H7 (cell line): Measurements from ENCODE around the gene JAG1. TPM values are rescaled to one million over a fixed set of nuclear protein-coding genes. Genes with fewer than 3 reads are reported as not detected.
"Not testable (repeated sequence)": the region's sequence is repeated elsewhere in the genome, so short reads cannot be mapped to it uniquely, and the experiment has no call there.

Experiments used
- DNase-seq: peaks from one replicate; pipeline ENCODE4 v3.0.0; 2012
- H3K27me3 ChIP-seq: 2 replicates; pipeline ENCODE4 v1.6.0; 2011; ENCODE audit warnings: mild to moderate bottlenecking, low read length; ENCODE audit not compliant: control insufficient read depth, insufficient read depth
- H3K36me3 ChIP-seq: replicated peaks from 2 replicates; pipeline ENCODE4 v1.5.1; 2011; ENCODE audit warnings: low read length; ENCODE audit not compliant: control insufficient read depth, insufficient read depth
- H3K4me3 ChIP-seq: 2 replicates; pipeline ENCODE4 v1.5.1; 2011; ENCODE audit warnings: low read depth, mild to moderate bottlenecking, control low read depth, low read length, moderate library complexity; ENCODE audit not compliant: insufficient read depth
- total RNA-seq: library from RNA; depleted of rRNA; stranded (reverse); fragments of >200 nt; shearing (Covaris generic); gene quantifications from 2 replicates; pipeline ENCODE4 v1.2.3, GENCODE V29; 2014; rRNA removed

The JAG1 gene
- total RNA-seq, 1 experiment from 2014 or later, result 21.9 TPM

DNA sequence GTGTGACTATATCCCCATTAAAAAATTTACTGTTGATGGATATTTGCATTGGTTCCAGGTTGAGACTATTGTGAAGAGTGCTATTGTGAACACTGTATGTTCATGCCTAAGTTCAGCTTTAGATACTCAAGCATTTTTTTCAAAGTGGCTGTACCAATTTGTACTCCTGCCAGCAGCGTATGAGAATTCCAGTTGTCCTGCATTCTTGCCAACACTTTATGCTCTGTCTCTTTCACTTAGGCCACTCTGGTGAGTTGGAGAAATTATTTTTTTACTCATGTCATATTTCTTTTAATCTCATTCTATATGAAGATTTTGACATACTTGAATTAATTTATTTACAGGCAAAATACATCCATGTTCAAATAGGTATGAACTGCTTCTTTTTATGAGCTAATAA lies 76.2 kb downstream of the JAG1 start:
- H3K27me3 ChIP-seq, result no peaks in the 10 kb centered on the region
- no peak for DNase-seq
- no peaks in the 10 kb centered on the region for H3K36me3 ChIP-seq
- no peak overlapping the region for H3K4me3 ChIP-seq

- H3K36me3 ChIP-seq, result no peaks in the 10 kb centered on the region
- DNase-seq, result no peak
- H3K4me3 ChIP-seq, result no peak overlapping the region
- H3K27me3 ChIP-seq, result no peaks in the 10 kb centered on the region
Observed at GRCh38 chr20:10596710-10597121, 77.1 kb downstream of the JAG1 start.

DNA sequence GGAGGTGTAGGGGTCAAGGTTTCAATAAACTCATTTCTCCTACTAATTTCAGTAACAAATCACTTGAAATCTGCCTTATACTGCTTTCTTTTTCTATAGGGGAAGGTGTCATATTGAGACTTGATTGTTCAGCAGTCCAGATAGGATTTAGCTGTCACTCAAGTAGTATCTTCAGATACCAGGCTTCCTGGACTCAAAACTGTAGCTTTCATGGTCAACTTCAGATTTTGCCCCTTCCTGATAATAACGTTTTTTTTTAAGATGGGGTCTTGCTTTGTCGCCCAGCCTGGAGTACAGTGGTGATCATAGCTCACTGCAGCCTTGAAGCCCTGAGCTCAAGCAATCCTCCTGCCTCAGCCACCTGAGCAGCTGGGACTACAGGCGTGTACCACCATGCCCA lies 77.8 kb downstream of the JAG1 start:
- Histone ChIP-seq H3K27me3 (no peaks in the 10 kb centered on the region), H3K36me3 (no peaks in the 10 kb centered on the region), H3K4me3 (no peak overlapping the region)
- no peak for DNase-seq

- H3K27me3 ChIP-seq, result no peaks in the 10 kb centered on the region
- no peaks in the 10 kb centered on the region for H3K36me3 ChIP-seq
- H3K4me3 ChIP-seq, result no peak overlapping the region
- DNase-seq, result no peak
Observed at GRCh38 chr20:10595266-10595665, 78.5 kb downstream of the JAG1 start.

DNA sequence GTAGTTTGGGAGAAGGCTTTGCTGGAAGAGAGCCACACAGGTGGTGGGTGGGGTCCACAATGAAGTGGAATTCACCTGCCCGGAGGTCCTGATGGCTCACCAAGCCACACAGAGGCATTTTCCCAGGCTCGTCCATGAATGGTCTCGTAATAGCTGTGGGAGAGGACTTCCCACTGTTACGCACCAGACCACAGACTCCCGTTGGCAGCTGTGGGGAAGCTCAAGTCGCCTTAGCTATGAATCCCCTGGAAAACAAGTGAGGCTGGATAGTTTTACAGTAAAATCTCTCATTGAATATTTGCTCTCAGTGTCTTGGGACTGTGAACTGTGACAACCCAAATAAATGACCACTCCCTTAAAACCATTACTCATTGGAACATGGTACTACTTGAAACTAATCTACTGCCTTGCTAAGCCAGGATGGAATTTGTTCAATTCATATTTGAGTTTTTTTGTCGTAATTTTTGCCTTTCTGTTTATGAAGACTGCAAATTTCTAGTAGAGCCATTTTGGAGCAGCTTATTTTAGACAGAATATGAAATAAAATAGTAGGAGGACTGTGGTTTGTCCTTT lies 79.4 kb downstream of the JAG1 start:
- no peaks in the 10 kb centered on the region for H3K36me3 ChIP-seq
- no peaks in the 10 kb centered on the region for H3K27me3 ChIP-seq
- H3K4me3 ChIP-seq, result no peak overlapping the region
- DNase-seq, result no peak

GRCh38 chr20:10591946-10592521 lies 81.8 kb downstream of the JAG1 start:
- no peaks in the 10 kb centered on the region for H3K36me3 ChIP-seq
- DNase-seq, result no peak

DNA sequence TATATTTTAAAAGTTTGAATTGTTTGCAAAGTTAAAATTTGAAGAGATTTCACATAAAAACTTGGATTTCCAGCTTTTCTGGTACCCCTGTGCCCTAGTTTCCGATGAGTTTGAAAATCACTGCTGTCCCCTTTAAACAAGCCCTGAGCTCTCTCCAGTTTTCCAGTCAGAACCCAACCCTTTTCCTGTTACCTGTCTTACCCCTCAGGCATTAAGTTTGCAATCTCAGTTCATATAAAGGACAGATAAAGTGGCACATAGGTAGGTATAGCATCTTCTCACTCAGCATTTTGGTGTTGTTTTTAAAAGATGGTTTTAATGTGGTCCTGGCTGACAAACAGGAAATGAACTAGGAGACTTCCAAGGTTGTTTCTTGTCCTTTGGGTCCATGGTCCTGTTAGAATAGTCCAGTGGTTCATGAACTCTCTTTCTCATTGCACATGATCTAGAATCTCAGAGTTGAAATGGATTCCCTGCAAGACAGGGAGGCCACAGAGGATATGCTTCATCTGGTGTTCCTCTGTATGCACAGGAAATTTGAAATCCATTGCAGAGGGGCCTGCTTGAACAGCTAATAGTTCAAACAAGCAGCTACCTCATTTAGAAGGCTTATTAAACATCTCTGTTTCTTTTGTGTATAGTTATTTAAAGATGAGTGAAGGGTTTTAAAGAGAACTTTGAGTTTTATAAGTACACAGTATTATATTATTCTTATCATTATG lies 82.7 kb downstream of the JAG1 start:
- H3K4me3 ChIP-seq, result no peak overlapping the region
- DNase-seq, result no peak
- H3K27me3 ChIP-seq, result no peaks in the 10 kb centered on the region
- no peaks in the 10 kb centered on the region for H3K36me3 ChIP-seq

More at GRCh38 chr20:10591946-10592521, 81.8 kb downstream of the JAG1 start:
- no peaks in the 10 kb centered on the region for H3K27me3 ChIP-seq
- no peak overlapping the region for H3K4me3 ChIP-seq

GRCh38 chr20:10590446-10590845 lies 83.4 kb downstream of the JAG1 start:
- not testable (repeated sequence) for H3K36me3 ChIP-seq, H3K27me3 ChIP-seq, H3K4me3 ChIP-seq, DNase-seq

Other genes starting within 250 kb of the JAG1 start
- 14.6 and 16.7 TPM in 2 replicates for gene MKKS, start 239.8 kb downstream of the JAG1 start, total RNA-seq
- 3.9 TPM in 2 replicates for gene SLX4IP, start 238.7 kb downstream of the JAG1 start, total RNA-seq